ENCODE measurements around the gene PPM1J.

DNA sequence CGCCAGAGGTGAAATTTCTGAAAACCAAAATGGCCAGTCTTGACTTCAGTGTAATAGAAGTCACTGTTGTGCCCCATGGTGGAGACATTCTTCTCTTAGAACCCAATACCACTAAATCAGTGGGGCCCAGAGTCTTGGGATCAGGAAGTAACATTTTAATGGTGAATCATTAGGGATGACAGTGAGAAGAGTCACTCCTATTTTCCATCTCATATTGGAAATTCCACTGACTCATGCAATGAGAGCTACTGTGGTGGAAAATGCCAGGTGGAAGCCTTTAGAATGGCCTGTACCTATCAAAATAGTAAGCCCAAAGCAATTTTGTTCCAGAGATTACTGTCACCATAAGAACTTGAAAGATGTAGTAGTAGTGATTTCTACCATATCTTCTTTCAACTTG, 20.6 kb upstream of the PPM1J start:
- TF ChIP-seq, protein P1, sequence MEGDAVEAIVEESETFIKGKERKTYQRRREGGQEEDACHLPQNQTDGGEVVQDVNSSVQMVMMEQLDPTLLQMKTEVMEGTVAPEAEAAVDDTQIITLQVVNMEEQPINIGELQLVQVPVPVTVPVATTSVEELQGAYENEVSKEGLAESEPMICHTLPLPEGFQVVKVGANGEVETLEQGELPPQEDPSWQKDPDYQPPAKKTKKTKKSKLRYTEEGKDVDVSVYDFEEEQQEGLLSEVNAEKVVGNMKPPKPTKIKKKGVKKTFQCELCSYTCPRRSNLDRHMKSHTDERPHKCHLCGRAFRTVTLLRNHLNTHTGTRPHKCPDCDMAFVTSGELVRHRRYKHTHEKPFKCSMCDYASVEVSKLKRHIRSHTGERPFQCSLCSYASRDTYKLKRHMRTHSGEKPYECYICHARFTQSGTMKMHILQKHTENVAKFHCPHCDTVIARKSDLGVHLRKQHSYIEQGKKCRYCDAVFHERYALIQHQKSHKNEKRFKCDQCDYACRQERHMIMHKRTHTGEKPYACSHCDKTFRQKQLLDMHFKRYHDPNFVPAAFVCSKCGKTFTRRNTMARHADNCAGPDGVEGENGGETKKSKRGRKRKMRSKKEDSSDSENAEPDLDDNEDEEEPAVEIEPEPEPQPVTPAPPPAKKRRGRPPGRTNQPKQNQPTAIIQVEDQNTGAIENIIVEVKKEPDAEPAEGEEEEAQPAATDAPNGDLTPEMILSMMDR (IDR thresholded peaks at IDR 0.05; ENCODE audit: insufficient read depth, low read length, poor library complexity, severe bottlenecking) = no peak
- no peak for TF ChIP-seq EZH2phosphoT487 (conservative IDR thresholded peaks at IDR 0.05; ENCODE audit: low read length)
